Measurements from ENCODE around the gene SEC16B.

SEC16B gene

DNA sequence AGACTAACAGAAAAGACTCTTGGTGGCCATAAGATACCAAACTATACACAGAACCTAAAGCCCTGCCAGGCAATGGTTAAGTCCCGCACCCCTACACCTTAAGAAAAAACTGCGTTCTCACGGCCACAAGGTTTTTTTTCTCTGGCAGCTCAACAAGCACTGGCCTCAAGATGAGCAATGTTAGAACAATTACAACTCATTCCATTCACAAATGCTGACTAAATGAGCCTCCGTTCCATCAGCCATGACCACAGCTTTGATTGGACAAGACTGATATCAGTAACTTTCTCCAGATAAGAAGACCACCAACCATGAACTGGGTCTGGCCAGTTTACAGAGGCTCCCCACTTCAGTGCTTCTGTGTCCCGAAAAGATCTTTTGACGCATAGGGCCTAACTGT is 31.9 kb downstream of the SEC16B start:
- Mint-ChIP-seq H3K27me3 (no peaks in the 10 kb centered on the region), H3K36me3 (ENCODE audit: low read depth) (no peaks in the 10 kb centered on the region), H3K9me3 (no peaks in the 10 kb centered on the region), H3K27ac (no peak overlapping the region), H3K4me1 (ENCODE audit: low read depth) (no peaks in the 10 kb centered on the region), H3K4me3 (no peak overlapping the region)
- DNase-seq = no peak

DNA sequence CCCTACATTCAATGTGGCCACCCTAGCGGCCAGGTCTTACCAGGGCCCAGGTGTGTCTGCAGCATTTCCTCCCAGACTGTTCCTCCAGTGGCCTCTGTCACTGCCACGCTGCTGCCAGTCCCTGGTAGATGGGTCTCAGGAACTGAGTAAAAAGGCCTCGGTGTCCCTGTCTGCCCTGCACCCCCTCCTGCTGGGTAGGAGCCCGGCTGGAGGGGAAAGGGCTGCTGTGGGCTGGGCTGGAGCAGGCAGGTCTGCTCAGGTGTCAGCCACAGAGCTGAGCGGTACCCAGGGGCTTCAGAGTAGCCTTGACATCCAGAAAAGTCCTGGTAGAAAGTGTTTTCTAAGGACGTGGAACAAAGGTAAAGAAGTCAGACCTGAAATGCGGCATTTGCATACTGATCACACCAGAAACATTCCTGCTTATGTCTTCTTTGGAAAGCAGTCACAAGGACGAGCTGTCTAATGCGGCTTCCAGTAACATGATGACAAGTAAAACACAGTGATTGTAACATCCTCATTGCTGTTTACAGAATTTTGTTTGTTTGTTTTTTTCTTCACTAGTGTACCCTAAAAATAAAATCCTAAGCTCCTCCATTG is 32.6 kb downstream of the SEC16B start:
- H3K27me3 Mint-ChIP-seq = no peaks in the 10 kb centered on the region
- H3K4me1 Mint-ChIP-seq (ENCODE audit: low read depth) = no peaks in the 10 kb centered on the region
- no peak overlapping the region for H3K4me3 Mint-ChIP-seq
- H3K27ac Mint-ChIP-seq = no peak overlapping the region
- no peaks in the 10 kb centered on the region for H3K9me3 Mint-ChIP-seq
- no peaks in the 10 kb centered on the region for H3K36me3 Mint-ChIP-seq (ENCODE audit: low read depth)
- no peak for DNase-seq

DNA sequence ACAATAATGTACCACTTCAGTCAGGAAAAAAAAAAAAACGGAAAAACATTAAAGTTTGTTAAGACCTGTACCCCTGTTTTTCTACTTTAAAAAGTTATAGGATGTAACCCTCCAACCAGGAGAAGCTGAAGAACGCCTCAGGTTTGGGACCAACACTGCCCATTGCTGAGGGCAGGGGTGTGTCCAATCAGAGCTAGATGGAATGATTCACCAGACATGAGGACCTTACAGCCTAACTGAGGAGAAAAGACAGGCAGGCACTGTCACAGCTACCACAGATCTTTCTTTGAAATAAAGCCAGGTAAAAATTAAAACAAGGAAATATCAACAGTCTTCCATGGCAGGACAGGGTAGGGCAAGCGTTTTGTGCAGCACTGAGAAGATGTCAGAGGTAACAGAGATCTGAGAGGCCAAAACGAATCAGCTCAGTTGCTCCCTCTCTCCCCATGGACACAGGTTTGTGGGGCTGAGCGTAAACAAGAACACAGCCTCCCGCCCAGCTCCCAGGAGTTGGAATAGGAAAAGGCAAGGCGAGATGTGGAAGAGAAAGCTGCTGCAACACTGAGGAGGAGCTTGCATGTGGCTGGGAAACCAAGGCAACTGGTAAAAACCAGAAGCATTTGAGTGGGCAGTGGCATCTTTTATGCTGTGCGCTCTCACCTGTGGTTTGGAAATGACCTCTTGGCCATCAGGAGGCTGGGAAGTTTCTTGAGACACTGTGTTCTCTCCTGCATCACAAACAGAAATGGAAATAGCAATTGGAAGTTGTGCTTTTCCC is 34.0 kb downstream of the SEC16B start:
- no peak for DNase-seq
- H3K4me3 Mint-ChIP-seq = no peak overlapping the region
- H3K27me3 Mint-ChIP-seq = no peaks in the 10 kb centered on the region
- H3K36me3 Mint-ChIP-seq (ENCODE audit: low read depth) = no peaks in the 10 kb centered on the region
- no peaks in the 10 kb centered on the region for H3K4me1 Mint-ChIP-seq (ENCODE audit: low read depth)
- no peak overlapping the region for H3K27ac Mint-ChIP-seq
- no peaks in the 10 kb centered on the region for H3K9me3 Mint-ChIP-seq

DNA sequence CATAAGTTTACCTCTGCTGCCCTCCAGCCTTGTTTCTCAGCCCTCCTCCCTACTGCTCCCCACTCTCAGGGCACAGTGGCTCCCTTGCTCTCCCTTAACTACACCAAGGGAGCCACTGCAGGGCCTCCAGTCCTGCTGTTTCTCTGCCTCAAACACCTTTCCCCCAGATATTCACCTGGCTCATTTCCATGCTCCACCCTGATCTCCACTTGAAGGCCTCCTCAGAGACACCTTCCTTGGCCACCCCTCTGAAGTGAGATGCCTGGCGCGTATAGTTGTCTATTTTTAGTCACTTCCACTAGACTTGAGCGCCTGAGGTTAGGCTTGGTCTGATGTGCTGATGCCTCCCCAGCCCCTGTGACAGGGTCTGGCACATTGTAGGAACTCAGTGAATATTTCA is 34.9 kb downstream of the SEC16B start:
- Mint-ChIP-seq H3K36me3 (ENCODE audit: low read depth) (no peaks in the 10 kb centered on the region), H3K4me3 (no peak overlapping the region), H3K9me3 (no peaks in the 10 kb centered on the region), H3K27me3 (no peaks in the 10 kb centered on the region), H3K4me1 (ENCODE audit: low read depth) (no peaks in the 10 kb centered on the region), H3K27ac (no peak overlapping the region)
- no peak for DNase-seq

DNA sequence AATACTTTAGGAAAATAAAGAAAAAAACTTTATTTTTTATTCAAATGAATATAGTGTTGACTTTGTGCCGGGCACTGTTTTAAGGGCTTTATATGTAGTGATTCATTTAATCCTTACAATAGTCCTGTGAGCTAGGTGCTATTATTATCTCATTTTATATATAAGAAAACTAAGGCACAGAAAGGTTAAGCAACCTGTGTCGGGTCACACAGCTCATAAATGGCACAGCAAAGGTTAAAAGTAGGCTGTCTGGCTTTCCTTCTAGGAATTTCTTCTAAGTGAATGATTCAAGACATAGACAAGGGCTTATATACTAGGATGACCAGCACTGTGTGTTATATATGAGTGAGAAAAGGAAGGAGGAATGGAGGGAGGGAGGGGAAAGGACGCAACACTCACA is 35.4 kb downstream of the SEC16B start:
- Mint-ChIP-seq H3K9me3 (no peaks in the 10 kb centered on the region), H3K4me3 (no peak overlapping the region), H3K4me1 (ENCODE audit: low read depth) (no peaks in the 10 kb centered on the region), H3K27ac (no peak overlapping the region), H3K36me3 (ENCODE audit: low read depth) (no peaks in the 10 kb centered on the region), H3K27me3 (no peaks in the 10 kb centered on the region)
- DNase-seq = no peak

DNA sequence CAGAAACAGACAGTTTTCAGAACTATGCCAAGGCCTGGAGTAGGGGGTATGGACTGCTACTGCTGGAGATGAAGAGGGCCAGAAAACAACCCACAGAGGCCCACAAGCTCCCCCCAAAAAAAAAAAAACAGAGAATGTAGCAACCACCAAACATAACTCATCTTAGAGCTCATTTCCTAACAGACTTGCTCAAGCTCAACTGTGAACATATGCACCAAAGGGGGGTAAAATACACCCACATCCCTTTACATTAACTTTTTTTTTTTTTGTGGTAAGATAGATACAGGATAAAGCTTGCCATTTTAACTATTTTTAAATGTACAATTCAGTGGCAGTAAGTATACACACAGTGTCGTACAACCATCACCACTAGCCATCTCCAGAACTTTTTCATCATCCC is 36.0 kb downstream of the SEC16B start:
- no peak for DNase-seq
- no peak overlapping the region for H3K4me3 Mint-ChIP-seq
- no peaks in the 10 kb centered on the region for H3K4me1 Mint-ChIP-seq (ENCODE audit: low read depth)
- no peaks in the 10 kb centered on the region for H3K9me3 Mint-ChIP-seq
- H3K27me3 Mint-ChIP-seq = no peaks in the 10 kb centered on the region
- no peak overlapping the region for H3K27ac Mint-ChIP-seq
- H3K36me3 Mint-ChIP-seq (ENCODE audit: low read depth) = no peaks in the 10 kb centered on the region

DNA sequence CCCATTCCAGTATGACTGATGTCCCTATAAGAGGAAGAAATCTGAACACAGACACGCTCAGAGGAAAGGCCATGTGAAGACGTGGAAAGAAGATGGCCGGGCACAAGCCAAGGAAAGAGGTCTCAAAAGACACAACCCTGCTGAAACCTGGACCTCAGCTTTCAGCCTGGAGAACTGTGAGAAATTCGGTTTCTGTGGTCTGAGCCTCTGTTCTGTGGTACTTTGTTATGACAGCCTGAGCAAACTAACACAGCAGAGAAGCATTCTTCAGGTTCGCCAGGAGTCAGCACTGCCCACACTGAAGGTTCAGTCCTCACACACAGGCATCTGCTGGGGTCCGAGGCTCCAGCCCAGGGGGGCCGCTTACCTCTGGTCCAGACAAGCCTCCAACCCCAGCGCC is 37.7 kb downstream of the SEC16B start:
- H3K9me3 Mint-ChIP-seq = no peaks in the 10 kb centered on the region
- H3K36me3 Mint-ChIP-seq (ENCODE audit: low read depth) = no peaks in the 10 kb centered on the region
- no peaks in the 10 kb centered on the region for H3K27me3 Mint-ChIP-seq
- no peaks in the 10 kb centered on the region for H3K4me1 Mint-ChIP-seq (ENCODE audit: low read depth)
- H3K27ac Mint-ChIP-seq = no peak overlapping the region
- H3K4me3 Mint-ChIP-seq = no peak overlapping the region
- no peak for DNase-seq

DNA sequence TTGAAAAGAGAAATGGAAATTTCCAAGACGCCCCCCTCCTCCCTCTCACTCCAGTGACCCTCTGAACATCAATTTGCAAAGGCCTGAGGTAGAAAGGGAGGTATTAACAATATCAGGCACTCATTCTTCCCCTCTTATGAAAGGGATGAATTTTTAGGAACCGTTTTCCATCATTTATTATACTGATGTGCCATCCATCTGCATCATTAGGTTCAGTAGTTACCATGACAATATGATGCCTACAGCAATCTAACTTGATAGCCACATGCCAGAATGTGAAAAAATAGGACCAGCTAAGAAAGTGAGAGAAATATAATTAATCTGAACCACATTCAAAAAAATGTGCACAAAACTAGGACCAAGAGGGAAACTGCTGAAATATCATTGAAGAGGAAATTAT is 40.9 kb downstream of the SEC16B start:
- no peaks in the 10 kb centered on the region for H3K27me3 Mint-ChIP-seq
- no peaks in the 10 kb centered on the region for H3K4me1 Mint-ChIP-seq (ENCODE audit: low read depth)
- DNase-seq = no peak
- no peaks in the 10 kb centered on the region for H3K36me3 Mint-ChIP-seq (ENCODE audit: low read depth)
- H3K27ac Mint-ChIP-seq = no peak overlapping the region
- H3K4me3 Mint-ChIP-seq = no peak overlapping the region
- no peaks in the 10 kb centered on the region for H3K9me3 Mint-ChIP-seq

DNA sequence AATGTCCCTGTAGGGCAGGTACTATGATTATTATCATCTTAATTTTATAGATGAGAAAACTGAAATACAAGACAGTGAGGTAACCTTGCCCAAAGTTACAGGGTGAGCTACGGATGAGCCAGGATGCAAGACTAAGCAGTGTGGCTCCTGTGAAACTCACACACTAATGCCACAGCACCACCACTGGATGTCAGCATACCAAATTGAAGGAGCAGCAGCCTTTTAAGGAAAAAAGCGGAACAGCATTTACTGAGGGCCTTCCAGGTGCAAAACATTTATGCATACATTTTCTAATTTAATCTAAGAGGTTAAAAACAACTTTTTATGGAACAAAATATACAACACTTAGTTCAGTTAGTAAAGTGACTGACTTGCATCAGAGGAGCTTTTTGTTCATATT is 41.7 kb downstream of the SEC16B start:
- Mint-ChIP-seq H3K4me3 (no peak overlapping the region), H3K36me3 (ENCODE audit: low read depth) (no peaks in the 10 kb centered on the region), H3K27me3 (no peaks in the 10 kb centered on the region), H3K4me1 (ENCODE audit: low read depth) (no peaks in the 10 kb centered on the region), H3K27ac (no peak overlapping the region), H3K9me3 (no peaks in the 10 kb centered on the region)
- DNase-seq = no peak

DNA sequence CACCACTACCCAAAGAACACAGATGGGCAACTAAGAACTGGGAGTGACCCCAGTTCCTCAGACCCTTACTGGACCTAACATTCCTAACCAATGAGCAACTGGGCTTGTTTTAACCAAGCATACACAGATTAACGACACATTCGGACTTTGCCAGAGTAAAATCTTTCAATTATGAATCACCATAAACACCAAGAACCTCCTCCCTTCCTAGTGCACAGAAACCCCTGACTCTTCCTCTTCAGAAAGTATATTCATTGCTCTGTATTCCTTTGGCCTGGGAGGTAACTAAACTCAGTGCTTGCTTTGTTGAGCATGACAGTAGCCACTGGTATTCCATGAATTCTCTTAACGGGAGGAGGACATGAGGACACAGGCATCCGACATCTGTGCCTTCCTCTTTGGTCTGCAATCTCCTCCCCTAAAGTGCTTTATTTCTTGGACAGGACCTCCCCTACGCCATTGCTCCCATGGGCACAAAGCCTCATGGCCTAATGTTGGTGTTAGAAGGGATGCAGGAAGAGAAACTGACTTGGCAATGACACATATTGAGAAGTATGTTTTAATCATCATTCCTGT is 42.7 kb downstream of the SEC16B start:
- no peaks in the 10 kb centered on the region for H3K4me1 Mint-ChIP-seq (ENCODE audit: low read depth)
- no peak for DNase-seq
- H3K36me3 Mint-ChIP-seq (ENCODE audit: low read depth) = no peaks in the 10 kb centered on the region
- no peaks in the 10 kb centered on the region for H3K9me3 Mint-ChIP-seq
- no peak overlapping the region for H3K4me3 Mint-ChIP-seq
- H3K27ac Mint-ChIP-seq = no peak overlapping the region
- H3K27me3 Mint-ChIP-seq = no peaks in the 10 kb centered on the region

DNA sequence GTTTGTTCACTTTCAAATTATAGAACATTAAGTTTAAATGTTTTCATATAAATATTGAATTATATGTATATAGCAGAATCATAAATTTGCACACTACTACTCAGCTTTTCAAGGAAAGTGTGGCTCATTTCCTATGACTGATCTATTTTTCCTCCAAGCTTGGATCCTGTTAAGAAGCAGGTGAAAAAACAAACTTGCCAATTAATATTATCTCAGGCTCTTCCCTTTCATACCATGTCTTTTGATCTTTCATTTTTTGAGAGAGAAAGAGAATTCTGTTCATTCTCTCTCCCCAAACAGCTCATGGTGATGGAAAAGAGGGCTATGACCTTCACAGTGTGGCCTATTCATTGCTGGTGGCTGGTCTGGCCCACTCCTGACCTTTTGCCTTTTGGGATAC is 43.7 kb downstream of the SEC16B start:
- no peak overlapping the region for H3K4me3 Mint-ChIP-seq
- H3K27me3 Mint-ChIP-seq = no peaks in the 10 kb centered on the region
- no peak overlapping the region for H3K27ac Mint-ChIP-seq
- H3K36me3 Mint-ChIP-seq (ENCODE audit: low read depth) = no peaks in the 10 kb centered on the region
- H3K9me3 Mint-ChIP-seq = no peaks in the 10 kb centered on the region
- H3K4me1 Mint-ChIP-seq (ENCODE audit: low read depth) = no peaks in the 10 kb centered on the region
- no peak for DNase-seq

DNA sequence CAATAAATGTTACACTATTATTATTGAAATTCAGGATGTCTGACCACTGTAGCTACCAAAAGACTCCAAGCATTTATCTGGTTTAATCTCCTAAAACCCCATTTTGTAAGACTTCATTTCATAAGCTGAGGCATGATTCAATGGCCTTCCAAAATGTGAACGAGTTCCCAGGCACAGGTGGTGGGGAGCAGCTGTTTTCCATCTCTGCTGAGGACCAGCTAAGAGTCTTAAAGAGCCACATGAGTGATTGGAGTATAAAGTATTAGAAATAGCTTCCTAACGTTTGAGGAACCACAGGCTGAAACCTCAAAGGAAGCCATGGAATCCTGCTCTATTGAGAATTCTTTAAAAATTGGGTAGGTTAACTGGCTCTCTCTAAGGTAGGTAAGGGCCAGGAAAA is 44.9 kb downstream of the SEC16B start:
- no peaks in the 10 kb centered on the region for H3K9me3 Mint-ChIP-seq
- H3K4me3 Mint-ChIP-seq = no peak overlapping the region
- H3K27ac Mint-ChIP-seq = no peak overlapping the region
- no peaks in the 10 kb centered on the region for H3K27me3 Mint-ChIP-seq
- no peak for DNase-seq
- no peaks in the 10 kb centered on the region for H3K4me1 Mint-ChIP-seq (ENCODE audit: low read depth)
- no peaks in the 10 kb centered on the region for H3K36me3 Mint-ChIP-seq (ENCODE audit: low read depth)

DNA sequence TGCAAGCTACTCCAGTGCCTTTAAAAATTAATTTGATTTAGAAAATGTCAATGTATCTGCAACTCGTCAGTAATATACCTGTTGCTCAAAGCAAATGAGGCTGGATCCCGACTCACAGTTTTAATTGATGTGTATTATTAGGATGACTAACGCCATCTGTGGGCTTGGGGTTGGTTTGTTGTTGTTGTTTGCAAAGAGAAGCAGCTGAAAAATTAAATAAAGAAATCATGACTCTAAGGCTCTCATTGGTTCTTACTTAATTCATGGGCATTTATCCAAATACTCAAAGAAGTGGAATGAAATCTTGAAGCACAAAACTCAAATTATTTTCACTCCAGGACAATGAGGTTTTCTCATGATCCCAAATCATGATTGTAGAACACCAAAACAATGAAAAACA is 46.4 kb downstream of the SEC16B start:
- Mint-ChIP-seq H3K36me3 (ENCODE audit: low read depth) (no peaks in the 10 kb centered on the region), H3K27ac (no peak overlapping the region)

DNA sequence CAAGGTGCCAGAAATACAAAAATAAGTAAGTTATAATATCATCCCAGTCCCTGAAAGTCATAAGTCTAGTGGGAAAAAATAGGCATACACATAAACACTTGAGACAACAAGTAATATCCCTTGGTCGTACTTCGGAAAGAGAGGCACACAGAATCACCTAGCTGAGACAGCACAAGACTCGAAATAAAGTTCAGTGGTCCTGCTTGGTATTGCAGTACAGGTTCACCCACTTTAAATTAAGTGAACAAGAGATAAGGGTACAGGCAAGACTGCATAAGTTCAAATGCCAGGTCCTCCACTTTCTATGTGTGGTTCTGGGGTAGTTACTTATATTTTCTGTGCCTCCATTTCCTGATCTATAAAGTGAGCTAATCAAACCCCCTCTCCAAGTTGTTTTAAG is 47.6 kb downstream of the SEC16B start:
- Mint-ChIP-seq H3K27me3 (no peaks in the 10 kb centered on the region), H3K27ac (no peak overlapping the region), H3K4me3 (no peak overlapping the region), H3K36me3 (ENCODE audit: low read depth) (no peaks in the 10 kb centered on the region), H3K9me3 (no peaks in the 10 kb centered on the region), H3K4me1 (ENCODE audit: low read depth) (no peaks in the 10 kb centered on the region)
- no peak for DNase-seq

More for the DNA sequence above, 46.4 kb downstream of the SEC16B start:
- Mint-ChIP-seq H3K4me1 (ENCODE audit: low read depth) (no peaks in the 10 kb centered on the region), H3K4me3 (no peak overlapping the region), H3K27me3 (no peaks in the 10 kb centered on the region), H3K9me3 (no peaks in the 10 kb centered on the region)
- no peak for DNase-seq

DNA sequence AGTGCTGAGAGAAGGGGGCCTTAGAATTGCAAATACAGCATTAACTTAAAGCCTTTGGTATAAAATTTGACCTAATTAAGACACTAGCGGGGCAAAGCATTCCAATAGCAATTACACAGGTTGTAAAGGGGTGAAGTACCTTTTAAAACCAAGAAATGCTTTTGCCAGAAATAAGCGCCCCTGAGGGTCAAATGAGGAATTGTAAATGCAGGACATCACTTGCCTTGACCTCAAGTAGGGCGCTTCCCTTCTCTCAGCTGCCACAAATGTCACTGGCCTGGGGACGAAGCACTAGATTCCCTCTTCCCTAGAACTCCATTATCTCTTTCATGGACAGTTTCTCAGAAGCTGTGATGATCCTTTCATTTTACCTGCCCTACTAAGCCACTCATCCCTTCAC is 48.3 kb downstream of the SEC16B start:
- H3K9me3 Mint-ChIP-seq = no peaks in the 10 kb centered on the region
- no peak for DNase-seq
- no peak overlapping the region for H3K4me3 Mint-ChIP-seq
- H3K4me1 Mint-ChIP-seq (ENCODE audit: low read depth) = no peaks in the 10 kb centered on the region
- no peaks in the 10 kb centered on the region for H3K36me3 Mint-ChIP-seq (ENCODE audit: low read depth)
- no peak overlapping the region for H3K27ac Mint-ChIP-seq
- H3K27me3 Mint-ChIP-seq = no peaks in the 10 kb centered on the region

All from activated T-cell treated with anti-CD3 and anti-CD28 coated beads, Interleukin-2, amount 50 U/mL, for 24 hours (primary cell).